Measurements from ENCODE around the gene KCNN4. TPM values are rescaled to one million over a fixed set of nuclear protein-coding genes. Genes with fewer than 3 reads are reported as not detected.
A peak's percentile ranks its signal among the peaks of the same experiment; 100 is the strongest.

KCNN4 gene
- total RNA-seq, 4 donors from 2014 or later, result 0.29 to 1.7 (median 1.0) TPM

- Histone ChIP-seq H3K27ac (no peak overlapping the region), H3K4me1 (peaks cover 0 to 12% of the 10 kb centered on the region in 2 donors)
Measured at GRCh38 chr19:43762814-43763213, 18.0 kb downstream of the KCNN4 start.

GRCh38 chr19:43760941-43761340 lies 19.8 kb downstream of the KCNN4 start:
- Histone ChIP-seq H3K4me3 (replicated peaks in 1 of 3) (no peak overlapping the region), H3K4me1 (peaks cover 0 to 12% of the 10 kb centered on the region in 2 donors), H3K27me3 (no peaks in the 10 kb centered on the region), H3K27ac (no peak overlapping the region), H3K9me3 (no peaks in the 10 kb centered on the region), H3K36me3 (no peaks in the 10 kb centered on the region)
- 92% methylated on average over 4 of the region's 4 CpGs for WGBS, 2 donors
- no peak for DNase-seq
- intact Hi-C loops (cut with DNase I), result no loop called here
- no peak for TF ChIP-seq CTCF (IDR thresholded peaks at IDR 0.05)
- no peak for TF ChIP-seq POLR2A (IDR thresholded peaks at IDR 0.05)

More at GRCh38 chr19:43762814-43763213, 18.0 kb downstream of the KCNN4 start:
- TF ChIP-seq POLR2A (IDR thresholded peaks at IDR 0.05), result no peak
- no peak for TF ChIP-seq CTCF (IDR thresholded peaks at IDR 0.05)
- Histone ChIP-seq H3K4me3 (replicated peaks in 1 of 3) (no peak overlapping the region), H3K9me3 (no peaks in the 10 kb centered on the region), H3K27me3 (no peaks in the 10 kb centered on the region), H3K36me3 (no peaks in the 10 kb centered on the region)
- WGBS, 2 donors, result 87 to 88% methylated on average over 3 of the region's 3 CpGs
- intact Hi-C loops (cut with DNase I), result no loop called here
- no peak for DNase-seq

GRCh38 chr19:43759515-43759914 lies 21.3 kb downstream of the KCNN4 start:
- H3K27me3 ChIP-seq, result no peaks in the 10 kb centered on the region
- H3K9me3 ChIP-seq, result no peaks in the 10 kb centered on the region
- H3K36me3 ChIP-seq, result no peaks in the 10 kb centered on the region
- H3K4me1 ChIP-seq, result no peaks in the 10 kb centered on the region
- TF ChIP-seq CTCF (IDR thresholded peaks at IDR 0.05), result no peak
- intact Hi-C loops (cut with DNase I), result no loop called here
- no peak for DNase-seq
- H3K27ac ChIP-seq, result no peak overlapping the region
- 69 to 75% methylated on average over 5 of the region's 5 CpGs for WGBS, 2 donors
- no peak overlapping the region for H3K4me3 ChIP-seq (replicated peaks in 1 of 3)

- Histone ChIP-seq H3K9me3 (no peaks in the 10 kb centered on the region), H3K27ac (peak overlapping the region; percentile 86 to 99 (median 95)), H3K27me3 (no peaks in the 10 kb centered on the region), H3K4me3 (replicated peaks in 1 of 3) (peak overlapping the region; percentile 16 to 60 (median 41)), H3K36me3 (peaks cover 0 to 4% of the 10 kb centered on the region in 2 donors), H3K4me1 (peaks cover 11 to 13% of the 10 kb centered on the region in 2 donors)
- TF ChIP-seq CTCF (IDR thresholded peaks at IDR 0.05) (no peak), POLR2A (IDR thresholded peaks at IDR 0.05) (no peak)
- WGBS, 2 donors, result 0 to 3% methylated on average over 22 to 28 of the region's 28 CpGs
- peak; percentile 77 to 78 for DNase-seq
- intact Hi-C loops (cut with DNase I), result no loop called here
Measured at GRCh38 chr19:43755256-43755801, 25.4 kb downstream of the KCNN4 start.

GRCh38 chr19:43754503-43755255 lies 26.1 kb downstream of the KCNN4 start, which contains the start of gene SMG9:
Gene SMG9, minus strand, starts transcription at chr19:43754962. Its CDS starts 4,221 bp downstream, at chr19:43750741.
- H3K27me3 ChIP-seq, result no peaks in the 10 kb centered on the region
- 1% methylated on average over 52 to 55 of the region's 79 CpGs for WGBS, 2 donors
- H3K4me1 ChIP-seq, result peaks cover 11 to 13% of the 10 kb centered on the region in 2 donors
- peak in 1 of 2 donors; percentile 81 for TF ChIP-seq POLR2A (IDR thresholded peaks at IDR 0.05)
- TF ChIP-seq CTCF (IDR thresholded peaks at IDR 0.05), result no peak
- peak within 1 kb of the TSS; percentile 16 to 60 (median 41) for H3K4me3 ChIP-seq (replicated peaks in 1 of 3)
- H3K36me3 ChIP-seq, result peaks cover 3 to 11% of the 10 kb centered on the region in 2 donors
- H3K27ac ChIP-seq, result peak within 1 kb of the TSS; percentile 86 to 99 (median 95)
- intact Hi-C loops (cut with DNase I), result no loop called here
- no peaks in the 10 kb centered on the region for H3K9me3 ChIP-seq
- DNase-seq, result peak; percentile 97 to 98

All from thyroid gland (tissue), 4 donors.